ENCODE data around the gene CLDN2.

GRCh38 chrX:106949366-106949765, 29.2 kb downstream of the CLDN2 start:
- TF ChIP-seq CTCF (conservative IDR thresholded peaks at IDR 0.05) (no peak), EZH2 (IDR thresholded peaks at IDR 0.05; ENCODE audit: low read depth) (no peak)
